ENCODE measurements around the gene PHC3.

DNA sequence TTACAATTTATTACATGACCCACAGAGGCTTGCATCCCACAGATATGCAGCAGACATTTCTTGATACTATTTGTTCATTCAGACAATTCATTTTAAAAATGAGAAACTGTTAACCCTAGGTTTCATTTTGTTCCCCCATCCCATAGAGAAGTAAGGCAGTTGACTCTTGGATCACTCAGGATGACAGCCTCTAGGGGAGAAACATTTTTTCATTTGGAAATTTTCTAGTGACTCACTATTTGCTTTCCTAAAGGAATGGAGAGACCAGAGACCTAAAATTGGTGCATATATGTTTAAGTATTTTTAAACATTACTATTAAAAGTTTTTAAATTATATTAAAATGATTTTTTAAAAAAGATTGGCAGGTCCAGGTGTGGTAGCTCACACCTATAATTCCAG is 19.5 kb upstream of the PHC3 start:
- TF ChIP-seq, protein P1, sequence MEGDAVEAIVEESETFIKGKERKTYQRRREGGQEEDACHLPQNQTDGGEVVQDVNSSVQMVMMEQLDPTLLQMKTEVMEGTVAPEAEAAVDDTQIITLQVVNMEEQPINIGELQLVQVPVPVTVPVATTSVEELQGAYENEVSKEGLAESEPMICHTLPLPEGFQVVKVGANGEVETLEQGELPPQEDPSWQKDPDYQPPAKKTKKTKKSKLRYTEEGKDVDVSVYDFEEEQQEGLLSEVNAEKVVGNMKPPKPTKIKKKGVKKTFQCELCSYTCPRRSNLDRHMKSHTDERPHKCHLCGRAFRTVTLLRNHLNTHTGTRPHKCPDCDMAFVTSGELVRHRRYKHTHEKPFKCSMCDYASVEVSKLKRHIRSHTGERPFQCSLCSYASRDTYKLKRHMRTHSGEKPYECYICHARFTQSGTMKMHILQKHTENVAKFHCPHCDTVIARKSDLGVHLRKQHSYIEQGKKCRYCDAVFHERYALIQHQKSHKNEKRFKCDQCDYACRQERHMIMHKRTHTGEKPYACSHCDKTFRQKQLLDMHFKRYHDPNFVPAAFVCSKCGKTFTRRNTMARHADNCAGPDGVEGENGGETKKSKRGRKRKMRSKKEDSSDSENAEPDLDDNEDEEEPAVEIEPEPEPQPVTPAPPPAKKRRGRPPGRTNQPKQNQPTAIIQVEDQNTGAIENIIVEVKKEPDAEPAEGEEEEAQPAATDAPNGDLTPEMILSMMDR (IDR thresholded peaks at IDR 0.05 in 8 of 11, conservative IDR thresholded peaks at IDR 0.05 in 3 of 11), result no peak
- TF ChIP-seq POLR2A (IDR thresholded peaks at IDR 0.05) (no peak), POLR2AphosphoS5 (IDR thresholded peaks at IDR 0.05) (no peak)

All from spleen (tissue), 7 donors.